ENCODE measurements around the gene BTG2.

Gene BTG2

GRCh38 chr1:203276916-203277545 is 28.3 kb upstream of the BTG2 start:
- no peak for DNase-seq

DNA sequence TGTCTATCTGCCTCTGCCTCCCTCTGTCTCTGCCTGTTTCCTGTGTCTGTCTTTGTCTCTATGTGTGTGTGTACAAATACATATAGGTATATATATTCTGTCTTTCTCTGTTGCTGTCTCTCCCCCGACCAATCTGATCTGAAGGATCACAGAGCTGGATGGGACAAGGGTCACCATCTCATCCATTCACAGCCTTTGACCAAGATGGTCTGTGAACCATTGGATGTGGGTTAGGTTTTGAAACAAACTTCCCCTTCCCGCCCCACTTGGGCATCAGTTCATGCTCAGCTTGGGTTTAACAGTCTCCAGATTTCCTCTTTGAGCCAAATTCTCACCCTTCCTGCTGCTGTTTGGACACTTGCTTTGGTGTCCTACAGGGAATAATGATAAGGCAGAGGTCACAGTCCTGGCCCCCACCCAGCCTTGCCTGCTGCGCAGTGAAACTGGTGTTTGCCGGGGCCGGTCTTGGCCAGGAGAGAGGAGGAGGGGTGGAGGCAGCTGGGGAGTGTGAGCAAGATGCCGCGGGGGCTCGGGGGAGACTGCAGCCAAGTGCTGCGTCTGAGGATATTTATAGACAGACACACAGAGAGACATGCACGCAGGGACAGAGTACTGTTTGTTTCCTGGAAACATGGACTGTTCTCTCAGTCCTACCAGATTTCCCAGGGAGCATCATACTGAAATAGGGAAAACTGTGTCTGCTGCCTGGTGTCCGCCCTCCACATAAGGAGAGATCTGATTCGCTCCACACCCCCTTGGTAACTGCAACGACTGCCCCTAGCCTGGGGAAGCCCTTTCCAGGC is 27.0 kb upstream of the BTG2 start:
- peak; percentile 89 for DNase-seq

- no peak for DNase-seq
Measured at GRCh38 chr1:203278885-203279406, 26.4 kb upstream of the BTG2 start.

GRCh38 chr1:203280061-203280460 is 25.3 kb upstream of the BTG2 start:
- no peak for DNase-seq

- no peak for DNase-seq
Measured at GRCh38 chr1:203281033-203281432, 24.3 kb upstream of the BTG2 start.

DNA sequence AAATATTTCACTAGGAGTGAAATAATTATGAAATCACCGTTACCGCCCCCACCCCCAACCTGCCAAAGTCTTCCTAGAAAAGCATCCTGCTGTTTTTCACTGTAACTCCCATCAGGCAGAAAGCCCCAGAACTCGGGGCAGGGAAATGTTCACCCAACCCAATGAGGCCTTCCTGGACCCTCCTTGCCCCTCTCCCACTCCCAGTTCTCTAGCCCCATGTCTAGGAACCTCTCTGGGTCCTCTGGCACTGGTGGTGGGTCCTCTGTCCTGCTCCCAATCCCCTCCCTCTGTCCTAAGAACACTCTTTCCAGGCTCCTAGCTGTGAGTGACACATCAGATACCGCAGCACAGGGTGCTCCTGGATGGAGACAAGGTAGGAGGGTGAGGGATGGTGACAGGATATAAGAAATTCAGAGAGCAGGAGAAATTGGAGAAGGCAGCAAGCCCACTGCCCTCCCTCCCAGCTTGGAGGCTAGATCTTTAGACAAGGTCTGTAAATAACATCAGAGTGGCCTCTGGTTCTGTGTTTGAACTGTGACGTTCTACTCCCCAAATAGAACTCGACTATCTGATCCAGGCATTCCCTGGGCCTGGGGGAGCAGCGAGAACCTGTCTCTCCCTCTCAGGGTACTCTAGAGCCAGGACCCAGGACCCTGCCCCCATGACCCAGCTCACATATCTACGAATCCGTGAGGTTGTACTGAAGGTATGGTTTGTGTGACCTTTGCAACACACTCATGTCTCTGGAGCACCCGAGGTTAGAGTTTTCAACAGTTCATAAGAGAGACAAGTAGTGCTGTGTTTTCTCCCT is 23.3 kb upstream of the BTG2 start:
- no peak for DNase-seq

GRCh38 chr1:203282720-203283542 is 22.4 kb upstream of the BTG2 start:
- DNase-seq, result peak; percentile 87

- no peak for DNase-seq
Measured at GRCh38 chr1:203283597-203283996, 21.7 kb upstream of the BTG2 start.

- DNase-seq, result peak; percentile 52
Measured at GRCh38 chr1:203284411-203285123, 20.8 kb upstream of the BTG2 start.

DNA sequence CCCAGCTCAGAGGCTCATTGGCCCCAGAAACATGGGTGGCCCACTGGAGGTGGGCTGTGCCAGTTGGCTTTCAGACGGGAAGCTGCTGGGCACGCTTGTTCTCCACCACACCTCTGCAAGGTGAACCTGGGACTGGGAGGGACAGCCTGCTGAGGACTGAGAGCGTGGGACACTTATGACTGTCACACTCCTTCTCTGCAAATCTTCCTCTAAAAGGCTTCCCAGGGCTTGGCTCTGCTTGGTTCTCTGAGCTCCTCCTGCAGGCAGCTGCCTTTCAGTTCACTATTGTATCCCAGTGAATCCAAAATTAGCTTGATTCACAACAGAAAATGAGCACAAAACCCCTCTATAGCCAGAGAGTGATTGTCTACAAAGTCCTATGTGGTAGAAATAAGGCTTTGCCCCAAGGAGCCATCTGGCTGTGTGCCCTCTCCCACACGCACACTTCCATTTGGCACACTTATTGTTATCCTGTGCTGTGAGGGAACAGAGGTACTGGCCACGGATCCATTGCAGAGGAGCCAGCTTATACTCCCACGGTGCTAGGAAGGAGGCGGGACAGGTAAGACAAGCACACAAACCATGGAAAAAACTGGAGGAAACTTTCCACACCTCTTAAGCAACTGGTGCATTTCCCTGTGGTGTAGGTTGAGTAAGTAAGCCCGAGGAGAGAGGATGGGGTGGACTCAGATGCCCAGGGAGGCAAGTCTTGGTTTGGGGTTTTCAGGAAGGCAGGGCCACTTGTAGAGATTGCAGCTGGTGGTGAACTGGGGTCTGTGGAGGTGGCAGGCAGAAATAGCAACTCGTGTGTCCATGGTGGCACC is 18.9 kb upstream of the BTG2 start:
- peak; percentile 55 for DNase-seq

DNA sequence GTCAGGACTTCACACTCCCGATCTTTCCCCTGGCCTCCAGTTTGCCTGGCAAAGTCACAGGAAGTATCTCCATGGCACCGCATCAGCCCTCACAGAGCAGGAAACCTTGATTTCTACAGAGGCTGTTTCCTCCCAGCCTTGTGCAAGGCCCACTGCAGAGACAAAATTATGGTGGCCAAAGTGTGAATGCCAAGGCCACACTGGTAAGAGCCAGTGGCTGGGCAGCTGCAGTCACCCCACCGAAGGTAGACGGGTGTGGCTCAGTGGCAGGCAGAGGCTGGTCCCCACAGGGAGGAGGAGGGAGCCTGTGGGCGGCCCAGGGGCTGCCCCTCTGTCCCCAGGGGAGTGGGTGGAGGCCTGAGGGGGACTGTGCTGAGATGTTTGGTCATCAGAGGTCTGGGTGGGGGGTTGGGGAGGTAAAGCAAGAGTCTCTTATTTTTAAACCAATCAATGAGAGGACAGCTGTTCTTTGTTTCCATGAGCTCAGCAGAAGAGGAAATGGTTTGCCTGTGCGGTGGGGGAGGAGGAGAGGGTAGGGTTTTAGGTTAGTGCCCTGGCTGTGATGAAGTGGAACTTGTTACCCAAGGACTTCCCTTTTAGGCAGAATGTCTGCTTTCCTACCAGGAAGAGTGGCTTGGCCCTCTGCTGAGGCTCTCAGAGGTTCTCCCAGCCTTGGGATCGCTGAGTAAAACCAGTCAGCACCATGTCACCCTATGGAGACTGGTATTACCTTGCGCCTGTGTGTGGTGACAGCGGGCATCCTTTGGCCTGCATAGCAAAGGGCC is 18.0 kb upstream of the BTG2 start:
- peak; percentile 95 for DNase-seq

GRCh38 chr1:203287898-203288297 is 17.4 kb upstream of the BTG2 start:
- no peak for DNase-seq

- DNase-seq, result peak; percentile 96
Measured at GRCh38 chr1:203288400-203288799, 16.9 kb upstream of the BTG2 start.

GRCh38 chr1:203289281-203289981 is 15.9 kb upstream of the BTG2 start:
- DNase-seq, result peak; percentile 63

DNA sequence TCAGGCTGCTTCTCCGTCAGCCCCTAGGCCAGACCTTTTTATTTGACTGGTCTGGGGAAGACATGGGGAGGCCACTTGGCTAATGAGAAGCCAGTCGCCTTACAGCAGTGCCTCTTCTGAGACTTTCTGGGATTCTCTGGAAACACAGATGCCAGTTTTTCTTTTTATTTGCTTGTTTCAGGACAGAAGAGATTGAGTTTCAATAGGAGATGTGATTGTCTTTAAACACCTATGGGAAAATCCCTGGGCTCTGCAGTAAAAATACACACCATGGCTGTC is 15.4 kb upstream of the BTG2 start:
- DNase-seq, result peak; percentile 65

GRCh38 chr1:203290261-203291089 is 14.8 kb upstream of the BTG2 start:
- DNase-seq, result peak; percentile 99

- DNase-seq, result peak; percentile 90
Measured at GRCh38 chr1:203291201-203292096, 13.9 kb upstream of the BTG2 start.

DNA sequence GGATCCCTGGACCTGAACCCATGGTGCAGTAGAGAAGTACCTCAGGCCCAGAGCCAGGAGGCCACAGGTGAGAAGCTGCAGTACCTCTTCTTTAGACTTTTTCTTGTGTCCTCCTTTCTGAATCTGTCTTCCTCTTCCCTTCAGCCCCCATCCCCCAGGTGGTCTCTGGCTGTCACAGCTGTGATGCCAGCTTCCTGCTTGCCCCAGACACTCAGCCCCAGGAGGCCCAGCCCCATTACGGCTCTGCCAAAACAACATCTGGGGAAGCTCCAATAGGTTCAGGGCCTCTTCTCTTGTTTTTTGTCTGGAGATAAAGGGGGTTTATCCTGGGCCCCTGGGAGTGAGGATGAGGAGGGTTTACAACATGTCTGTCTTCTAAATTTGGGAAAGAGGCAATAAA is 9.5 kb upstream of the BTG2 start:
- peak; percentile 87 for DNase-seq

Data from NCI-H69 (cell line).